Keratinocyte (primary cell): ENCODE results near the gene SLC12A8. TPM values are rescaled to one million over a fixed set of nuclear protein-coding genes. Genes with fewer than 3 reads are reported as not detected.

ENCODE experiments used
- DNase-seq: peaks from one replicate; pipeline ENCODE4 v3.0.0-alpha.2; 2011; ENCODE audit warnings: low read depth, missing footprints, low spot score
- FAIRE-seq: peaks from 2 replicates; lab custom pipeline; 2011; peaks lifted over from hg19 to GRCh38; lab: Jason Lieb, UNC
- H2AFZ ChIP-seq: 2 replicates; pipeline ENCODE4 v1.6.0; 2012; ENCODE audit warnings: low read length, control low read depth, inconsistent platforms; ENCODE audit not compliant: control insufficient read depth
- H3K27ac ChIP-seq: 2 replicates; pipeline ENCODE4 v1.5.1; 2011; ENCODE audit warnings: low read length; ENCODE audit not compliant: control insufficient read depth, insufficient read depth
- H3K27me3 ChIP-seq: 3 replicates; pipeline ENCODE4 v1.6.0; 2011; ENCODE audit warnings: low read length; ENCODE audit not compliant: control insufficient read depth, insufficient read depth; ENCODE audit errors: extremely low read depth
- H3K36me3 ChIP-seq, 2 experiments: 2 replicates in 1 of 2; 3 replicates in 1 of 2; pipeline ENCODE4 v1.5.1; 2011; ENCODE audit warnings: low read length in 2 of 2, mild to moderate bottlenecking in 1 of 2; ENCODE audit not compliant: control insufficient read depth in 2 of 2, insufficient read depth in 2 of 2; ENCODE audit errors: extremely low read depth in 1 of 2
- H3K4me1 ChIP-seq: 3 replicates; pipeline ENCODE4 v1.5.1; 2011; ENCODE audit warnings: low read length; ENCODE audit not compliant: control insufficient read depth, insufficient read depth; ENCODE audit errors: extremely low read depth
- H3K4me2 ChIP-seq: 3 replicates; pipeline ENCODE4 v1.6.0; 2011; ENCODE audit warnings: low read depth, low read length; ENCODE audit not compliant: control insufficient read depth, insufficient read depth; ENCODE audit errors: extremely low read depth
- H3K4me3 ChIP-seq, 3 experiments: fragments of 200-600 bp in 1 of 3; sonication (generic) in 1 of 3; 2 replicates in 2 of 3; 3 replicates in 1 of 3; pipeline ENCODE4 v1.5.1; 2011 to 2016; ENCODE audit warnings: low read length in 3 of 3, mild to moderate bottlenecking in 3 of 3, control low read depth in 2 of 3, inconsistent platforms in 1 of 3, low read depth in 1 of 3, mixed read lengths in 1 of 3, mixed run types in 1 of 3, moderate library complexity in 1 of 3; ENCODE audit not compliant: control insufficient read depth in 2 of 3, insufficient read depth in 2 of 3; ENCODE audit errors: extremely low read depth in 1 of 3
- H3K79me2 ChIP-seq: 2 replicates; pipeline ENCODE4 v1.6.0; 2012; ENCODE audit warnings: low read length; ENCODE audit not compliant: control insufficient read depth, insufficient read depth
- H3K9ac ChIP-seq: 3 replicates; pipeline ENCODE4 v1.6.0; 2011; ENCODE audit warnings: low read length; ENCODE audit not compliant: control insufficient read depth, insufficient read depth; ENCODE audit errors: extremely low read depth
- H3K9me1 ChIP-seq: 3 replicates; pipeline ENCODE4 v1.6.0; 2011; ENCODE audit warnings: low read length; ENCODE audit not compliant: control insufficient read depth, insufficient read depth; ENCODE audit errors: extremely low read depth
- H3K9me3 ChIP-seq: 2 replicates; pipeline ENCODE4 v1.5.1; 2012; ENCODE audit warnings: low read depth, low read length; ENCODE audit not compliant: control insufficient read depth
- H4K20me1 ChIP-seq: 3 replicates; pipeline ENCODE4 v1.6.0; 2011; ENCODE audit warnings: low read length; ENCODE audit not compliant: control insufficient read depth, insufficient read depth; ENCODE audit errors: extremely low read depth
- CTCF ChIP-seq, 3 experiments: IDR thresholded peaks in 1 of 3; conservative IDR thresholded peaks in 1 of 3; optimal IDR thresholded peaks in 1 of 3; 2 replicates in 2 of 3; 3 replicates in 1 of 3; pipeline versions ENCODE3 to v1.5.1; 2011; ENCODE audit warnings: low read length in 3 of 3, mild to moderate bottlenecking in 3 of 3, moderate library complexity in 2 of 3, control low read depth in 1 of 3, inconsistent platforms in 1 of 3; ENCODE audit not compliant: insufficient read depth in 2 of 3; ENCODE audit errors: extremely low read depth in 1 of 3
- EZH2 ChIP-seq: IDR thresholded peaks from one replicate; pipeline ENCODE4 v1.6.1; 2012; ENCODE audit warnings: inconsistent platforms, mild to moderate bottlenecking, low read length, moderate library complexity
- dilution Hi-C: fragments of 300-500 bp; cut with MboI; formaldehyde crosslinking; loops from one replicate; pipeline ENCODE4 v1.7.0; 2020; ENCODE audit warnings: low sequenced_read_pairs; ENCODE audit not compliant: extremely low pct_ligation_motif_present
- polyA plus RNA-seq, 5 experiments: library from polyadenylated mRNA; depleted of rRNA in 3 of 5; stranded (reverse) in 3 of 5; stranded (forward) in 1 of 5; unstranded in 1 of 5; fragments of >200 nt; gene quantifications; 1 replicate in 1 of 5; 2 replicates in 3 of 5; 3 replicates in 1 of 5; pipeline versions ENCODE4 v1.2.1 to v1.2.3, GENCODE V29; 2011 to 2012; ENCODE audit warnings: missing spikeins in 2 of 5, low read depth in 1 of 5, low replicate concordance in 1 of 5

Gene SLC12A8
- polyA plus RNA-seq, 1 donor (not counting 4 experiments of a cell fraction or from before 2014, with no cell fraction given), result 6.9 TPM

GRCh38 chr3:125045194-125045593 lies 167.4 kb downstream of the SLC12A8 start:
- Histone ChIP-seq H3K36me3 (peaks cover 0 to 2% of the 10 kb centered on the region in 2 experiments), H3K9me3 (no peaks in the 10 kb centered on the region), H4K20me1 (no peaks in the 10 kb centered on the region), H3K79me2 (peaks cover 18% of the 10 kb centered on the region), H3K9me1 (peaks cover 3% of the 10 kb centered on the region), H3K9ac (no peak overlapping the region), H3K27me3 (no peaks in the 10 kb centered on the region), H3K4me3 (no peak overlapping the region), H3K4me2 (no peak overlapping the region), H2AFZ (no peak overlapping the region), H3K27ac (no peak overlapping the region), H3K4me1 (peaks cover 40% of the 10 kb centered on the region)
- dilution Hi-C loops, result no loop called here
- no peak for TF ChIP-seq CTCF (optimal IDR thresholded peaks at IDR 0.05 in 1 of 3, IDR thresholded peaks at IDR 0.05 in 1 of 3, conservative IDR thresholded peaks at IDR 0.05 in 1 of 3; ENCODE audit: extremely low read depth in 1 of 3, insufficient read depth in 2 of 3, low read length in 3 of 3)
- TF ChIP-seq EZH2, result no peak
- DNase-seq, result no peak
- FAIRE-seq, result no peak

- H2AFZ ChIP-seq, result no peak overlapping the region
- H3K9me3 ChIP-seq, result no peaks in the 10 kb centered on the region
- DNase-seq, result no peak
- no peaks in the 10 kb centered on the region for H4K20me1 ChIP-seq
- no peaks in the 10 kb centered on the region for H3K27me3 ChIP-seq
- H3K27ac ChIP-seq, result no peak overlapping the region
- peaks cover 3% of the 10 kb centered on the region for H3K9me1 ChIP-seq
- H3K36me3 ChIP-seq, result peaks cover 0 to 2% of the 10 kb centered on the region in 2 experiments
- TF ChIP-seq EZH2 (no peak), CTCF (optimal IDR thresholded peaks at IDR 0.05 in 1 of 3, IDR thresholded peaks at IDR 0.05 in 1 of 3, conservative IDR thresholded peaks at IDR 0.05 in 1 of 3; ENCODE audit: extremely low read depth in 1 of 3, insufficient read depth in 2 of 3, low read length in 3 of 3) (no peak)
- H3K4me3 ChIP-seq, result no peak overlapping the region
- FAIRE-seq, result no peak
- H3K9ac ChIP-seq, result no peak overlapping the region
- H3K79me2 ChIP-seq, result peaks cover 23% of the 10 kb centered on the region
- no peak overlapping the region for H3K4me2 ChIP-seq
- H3K4me1 ChIP-seq, result peaks cover 31% of the 10 kb centered on the region
- dilution Hi-C loops, result no loop called here
Observed at GRCh38 chr3:125043599-125044151, 168.9 kb downstream of the SLC12A8 start.
